ENCODE results near the gene ARFGAP3. TPM values are rescaled to one million over a fixed set of nuclear protein-coding genes. Genes with fewer than 3 reads are reported as not detected.
"Not testable (repeated sequence)": the region's sequence is repeated elsewhere in the genome, so short reads cannot be mapped to it uniquely, and the experiment has no call there.

Gene ARFGAP3
- total RNA-seq, 2 donors from 2014 or later: 20.5 to 36.9 TPM

DNA sequence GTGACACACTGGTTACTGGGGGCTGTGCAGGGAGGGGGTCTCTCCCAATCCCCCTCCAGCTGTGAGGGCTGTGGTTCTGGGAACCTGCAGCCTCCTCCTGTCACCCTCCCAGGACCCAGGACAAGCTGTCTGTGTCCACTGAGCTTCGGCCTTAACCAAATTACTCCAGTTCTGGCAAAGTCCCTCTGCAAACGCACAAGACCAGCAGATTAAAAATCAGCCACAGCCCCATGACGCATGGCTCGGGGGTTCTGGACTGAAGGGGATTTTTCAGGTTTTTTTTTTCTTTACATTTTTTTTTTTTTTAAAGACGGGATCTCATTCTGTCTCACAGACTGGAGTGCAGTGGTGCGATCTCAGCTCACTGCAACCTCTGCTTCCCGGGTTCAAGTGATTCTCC, 104.2 kb downstream of the ARFGAP3 start:
- H3K27ac Mint-ChIP-seq: no peak overlapping the region
- no peak overlapping the region for H3K4me3 Mint-ChIP-seq
- peaks cover 11% of the 10 kb centered on the region for H3K9me3 Mint-ChIP-seq
- Histone ChIP-seq H3K36me3 (ENCODE audit: control insufficient read depth, insufficient read depth, low read length) (no peaks in the 10 kb centered on the region), H3K9ac (ENCODE audit: extremely low read depth, low read length, poor library complexity, severe bottlenecking) (no peak overlapping the region), H3K4me1 (ENCODE audit: control insufficient read depth, insufficient read depth, low read length) (no peaks in the 10 kb centered on the region), H3K27me3 (ENCODE audit: control insufficient read depth, insufficient read depth, low read length, poor library complexity, severe bottlenecking) (no peaks in the 10 kb centered on the region), H3K4me3 (ENCODE audit: low read length) (no peak overlapping the region), H3K27ac (ENCODE audit: low read depth, low read length) (no peak overlapping the region), H3K9me3 (ENCODE audit: control insufficient read depth, low read length) (no peaks in the 10 kb centered on the region)
- peaks cover 5% of the 10 kb centered on the region for H3K4me1 Mint-ChIP-seq
- 90 to 97% methylated on average over 4 to 7 of the region's 7 CpGs for WGBS, 2 experiments (ENCODE audit: insufficient coverage in 1 of 2, insufficient read length in 1 of 2)
- H3K27me3 Mint-ChIP-seq (ENCODE audit: insufficient read depth): no peaks in the 10 kb centered on the region
- no peak for DNase-seq
- no peaks in the 10 kb centered on the region for H3K36me3 Mint-ChIP-seq (ENCODE audit: low read depth)
- TF ChIP-seq, protein P1, sequence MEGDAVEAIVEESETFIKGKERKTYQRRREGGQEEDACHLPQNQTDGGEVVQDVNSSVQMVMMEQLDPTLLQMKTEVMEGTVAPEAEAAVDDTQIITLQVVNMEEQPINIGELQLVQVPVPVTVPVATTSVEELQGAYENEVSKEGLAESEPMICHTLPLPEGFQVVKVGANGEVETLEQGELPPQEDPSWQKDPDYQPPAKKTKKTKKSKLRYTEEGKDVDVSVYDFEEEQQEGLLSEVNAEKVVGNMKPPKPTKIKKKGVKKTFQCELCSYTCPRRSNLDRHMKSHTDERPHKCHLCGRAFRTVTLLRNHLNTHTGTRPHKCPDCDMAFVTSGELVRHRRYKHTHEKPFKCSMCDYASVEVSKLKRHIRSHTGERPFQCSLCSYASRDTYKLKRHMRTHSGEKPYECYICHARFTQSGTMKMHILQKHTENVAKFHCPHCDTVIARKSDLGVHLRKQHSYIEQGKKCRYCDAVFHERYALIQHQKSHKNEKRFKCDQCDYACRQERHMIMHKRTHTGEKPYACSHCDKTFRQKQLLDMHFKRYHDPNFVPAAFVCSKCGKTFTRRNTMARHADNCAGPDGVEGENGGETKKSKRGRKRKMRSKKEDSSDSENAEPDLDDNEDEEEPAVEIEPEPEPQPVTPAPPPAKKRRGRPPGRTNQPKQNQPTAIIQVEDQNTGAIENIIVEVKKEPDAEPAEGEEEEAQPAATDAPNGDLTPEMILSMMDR (conservative IDR thresholded peaks at IDR 0.05): no peak

DNA sequence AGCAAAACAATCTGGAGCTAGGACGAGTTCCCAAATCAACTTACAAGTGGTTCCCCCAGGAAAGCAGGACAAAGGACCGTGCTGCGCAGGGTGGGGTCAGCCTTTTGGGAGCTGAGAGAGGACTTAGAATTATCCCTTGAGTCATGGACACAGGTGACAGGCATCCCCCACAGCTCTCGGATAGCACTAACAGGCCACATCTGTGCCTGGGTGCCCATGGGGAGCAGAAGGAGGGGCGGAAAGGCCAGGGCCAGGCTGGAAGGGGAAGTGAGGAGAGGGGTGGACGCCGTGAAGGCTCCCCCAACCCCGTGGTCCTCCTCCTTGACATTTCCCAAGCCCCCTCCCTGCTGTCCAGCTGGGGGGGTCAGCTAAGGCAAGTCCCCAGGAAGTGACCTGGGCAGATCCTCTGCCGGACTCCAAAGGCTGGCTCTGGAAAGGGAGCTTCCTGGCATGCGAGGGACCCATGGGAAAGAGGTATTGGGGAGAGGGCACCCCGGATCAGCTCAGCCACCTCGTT, 104.8 kb downstream of the ARFGAP3 start:
- no peaks in the 10 kb centered on the region for H3K27me3 ChIP-seq (ENCODE audit: control insufficient read depth, insufficient read depth, low read length, poor library complexity, severe bottlenecking)
- peaks cover 11% of the 10 kb centered on the region for H3K9me3 Mint-ChIP-seq
- DNase-seq: no peak
- H3K36me3 ChIP-seq (ENCODE audit: control insufficient read depth, insufficient read depth, low read length): no peaks in the 10 kb centered on the region
- H3K4me1 Mint-ChIP-seq: peaks cover 3% of the 10 kb centered on the region
- TF ChIP-seq, protein P1 (conservative IDR thresholded peaks at IDR 0.05): no peak
- no peak overlapping the region for H3K27ac Mint-ChIP-seq
- H3K27ac ChIP-seq (ENCODE audit: low read depth, low read length): no peak overlapping the region
- no peaks in the 10 kb centered on the region for H3K9me3 ChIP-seq (ENCODE audit: control insufficient read depth, low read length)
- H3K4me3 ChIP-seq (ENCODE audit: low read length): no peak overlapping the region
- no peaks in the 10 kb centered on the region for H3K36me3 Mint-ChIP-seq (ENCODE audit: low read depth)
- no peaks in the 10 kb centered on the region for H3K27me3 Mint-ChIP-seq (ENCODE audit: insufficient read depth)
- H3K9ac ChIP-seq (ENCODE audit: extremely low read depth, low read length, poor library complexity, severe bottlenecking): no peak overlapping the region
- WGBS, 2 experiments (ENCODE audit: insufficient coverage in 1 of 2, insufficient read length in 1 of 2): 70 to 83% methylated on average over 5 to 12 of the region's 12 CpGs
- H3K4me3 Mint-ChIP-seq: no peak overlapping the region
- no peaks in the 10 kb centered on the region for H3K4me1 ChIP-seq (ENCODE audit: control insufficient read depth, insufficient read depth, low read length)

DNA sequence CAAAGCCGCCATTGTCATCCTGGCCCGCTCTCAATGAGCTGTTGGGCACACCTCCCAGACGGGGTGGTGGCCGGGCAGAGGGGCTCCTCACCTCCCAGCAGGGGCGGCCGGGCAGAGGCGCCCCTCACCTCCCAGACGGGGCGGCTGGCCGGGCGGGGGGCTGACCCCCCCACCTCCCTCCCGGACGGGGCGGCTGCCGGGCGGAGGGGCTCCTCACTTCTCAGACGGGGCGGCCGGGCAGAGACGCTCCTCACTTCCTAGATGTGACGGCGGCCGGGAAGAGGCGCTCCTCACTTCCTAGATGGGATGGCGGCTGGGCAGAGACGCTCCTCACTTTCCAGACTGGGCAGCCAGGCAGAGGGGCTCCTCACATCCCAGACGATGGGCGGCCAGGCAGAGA, 106.7 kb downstream of the ARFGAP3 start:
- H3K27ac ChIP-seq (ENCODE audit: low read depth, low read length); H3K36me3 ChIP-seq (ENCODE audit: control insufficient read depth, insufficient read depth, low read length); H3K36me3 Mint-ChIP-seq (ENCODE audit: low read depth); H3K9me3 ChIP-seq (ENCODE audit: control insufficient read depth, low read length); H3K27me3 ChIP-seq (ENCODE audit: control insufficient read depth, insufficient read depth, low read length, poor library complexity, severe bottlenecking); H3K4me3 Mint-ChIP-seq; H3K4me3 ChIP-seq (ENCODE audit: low read length); DNase-seq; H3K9ac ChIP-seq (ENCODE audit: extremely low read depth, low read length, poor library complexity, severe bottlenecking); H3K27me3 Mint-ChIP-seq (ENCODE audit: insufficient read depth); H3K4me1 ChIP-seq (ENCODE audit: control insufficient read depth, insufficient read depth, low read length); H3K27ac Mint-ChIP-seq; H3K4me1 Mint-ChIP-seq: not testable (repeated sequence)
- 94 to 100% methylated on average over 1 to 10 of the region's 28 CpGs for WGBS, 2 experiments (ENCODE audit: insufficient coverage in 1 of 2, insufficient read length in 1 of 2)
- peaks cover 11% of the 10 kb centered on the region for H3K9me3 Mint-ChIP-seq

Measured in endodermal cell (in vitro differentiated cells).